ENCODE results near the gene HOXB6.

HOXB6 gene

GRCh38 chr17:48639982-48640857, 35.4 kb upstream of the HOXB6 start:
- TF ChIP-seq CTCF (conservative IDR thresholded peaks at IDR 0.05) = no peak
- TF ChIP-seq ZFX (IDR thresholded peaks at IDR 0.05) = no peak
- H3K27ac ChIP-seq = no peak overlapping the region

GRCh38 chr17:48639136-48639535, 34.4 kb upstream of the HOXB6 start:
- no peak overlapping the region for H3K27ac ChIP-seq
- TF ChIP-seq ZFX (IDR thresholded peaks at IDR 0.05) (no peak), CTCF (conservative IDR thresholded peaks at IDR 0.05) (no peak)

- TF ChIP-seq CTCF (conservative IDR thresholded peaks at IDR 0.05) (no peak), ZFX (IDR thresholded peaks at IDR 0.05) (no peak)
- H3K27ac ChIP-seq = no peak overlapping the region
Measured at GRCh38 chr17:48637323-48638260, 32.8 kb upstream of the HOXB6 start.

DNA sequence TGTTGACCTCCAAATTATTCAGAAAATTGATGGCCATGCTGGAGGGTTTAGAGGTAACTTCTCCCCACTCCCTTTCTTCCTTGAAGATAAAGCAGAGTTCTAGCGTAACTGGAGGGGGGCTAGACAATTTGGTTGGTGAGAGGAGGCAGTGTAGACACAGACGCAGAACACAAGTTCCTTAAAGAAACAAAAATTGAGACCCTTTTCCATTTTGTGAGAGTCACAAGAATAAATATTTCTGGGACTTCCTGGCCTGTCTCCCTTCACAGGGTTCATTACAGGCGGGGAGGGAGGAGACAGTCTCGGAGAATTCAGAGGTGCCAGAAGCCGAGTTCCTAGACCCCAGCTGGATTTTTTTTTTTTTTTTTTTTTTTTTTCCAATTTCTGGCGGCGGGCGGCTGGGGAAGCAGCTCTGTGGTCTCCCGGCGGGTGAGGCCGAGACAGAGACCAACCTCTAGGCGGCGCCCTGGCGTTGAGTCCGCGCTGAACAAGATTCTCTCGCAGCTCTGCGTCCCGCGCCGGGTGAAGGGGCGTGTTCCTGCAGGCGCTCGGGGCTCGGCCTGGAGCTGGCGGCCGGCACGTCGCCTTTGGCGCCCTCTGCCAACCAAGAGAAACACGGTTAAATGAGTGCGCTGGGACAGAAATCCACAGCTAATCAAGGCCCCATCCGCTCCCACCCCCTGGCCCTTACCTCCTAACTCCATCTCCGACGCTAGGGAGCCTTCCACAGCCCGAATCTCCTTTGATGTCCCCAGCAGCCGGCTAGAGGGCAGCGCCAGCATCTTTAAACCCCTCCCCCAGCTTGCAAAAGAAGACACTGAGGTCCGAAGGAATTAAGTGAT, 31.6 kb upstream of the HOXB6 start:
- TF ChIP-seq CTCF (conservative IDR thresholded peaks at IDR 0.05) = peak; percentile 99
- TF ChIP-seq ZFX (IDR thresholded peaks at IDR 0.05) = no peak
- H3K27ac ChIP-seq = no peak overlapping the region

GRCh38 chr17:48634493-48635208, 29.9 kb upstream of the HOXB6 start:
- TF ChIP-seq CTCF (conservative IDR thresholded peaks at IDR 0.05) = no peak
- TF ChIP-seq ZFX (IDR thresholded peaks at IDR 0.05) = no peak
- H3K27ac ChIP-seq = no peak overlapping the region

DNA sequence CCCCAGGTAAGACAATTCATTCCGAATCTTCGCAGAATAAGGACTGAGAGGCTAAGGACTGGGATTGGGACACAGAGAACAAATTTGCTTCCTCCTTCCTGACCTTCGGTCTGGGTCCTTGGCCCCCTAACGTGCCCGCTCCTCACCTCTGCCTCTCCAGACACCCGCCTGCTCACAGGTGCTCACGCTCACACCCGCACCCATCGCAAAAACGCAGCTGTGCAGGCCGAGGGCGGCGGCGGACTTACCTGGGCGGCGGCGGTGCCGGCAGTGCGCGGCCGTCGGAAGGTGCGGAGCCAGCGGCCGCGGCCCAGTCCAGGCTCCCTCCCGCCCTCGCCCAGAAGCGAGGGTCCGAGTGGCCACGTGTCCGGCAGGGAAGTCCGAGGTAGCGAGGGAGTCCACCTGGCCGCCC, 28.5 kb upstream of the HOXB6 start:
- H3K27ac ChIP-seq = no peak overlapping the region
- TF ChIP-seq ZFX (IDR thresholded peaks at IDR 0.05) (no peak), CTCF (conservative IDR thresholded peaks at IDR 0.05) (no peak)

Data from C4-2B (cell line).